Neuron (in vitro differentiated cells): ENCODE results near the gene NR2F1-AS1.

Experiments used
- H2AFZ ChIP-seq: one replicate; pipeline ENCODE4 v1.6.1; 2013; ENCODE audit warnings: low read depth, mild to moderate bottlenecking, inconsistent platforms, low read length, moderate library complexity
- H3K27me3 ChIP-seq: one replicate; pipeline ENCODE4 v1.6.1; 2013; ENCODE audit warnings: low read length; ENCODE audit not compliant: insufficient read depth
- H3K36me3 ChIP-seq: one replicate; pipeline ENCODE4 v1.6.1; 2013; ENCODE audit warnings: low read length; ENCODE audit not compliant: insufficient read depth
- H3K4me1 ChIP-seq: one replicate; pipeline ENCODE4 v1.6.1; 2013; ENCODE audit warnings: low read length; ENCODE audit not compliant: insufficient read depth
- H3K4me3 ChIP-seq: 2 replicates; pipeline ENCODE4 v1.5.1; 2013; ENCODE audit warnings: mild to moderate bottlenecking, low read length, moderate library complexity
- H3K9me3 ChIP-seq: one replicate; pipeline ENCODE4 v1.6.1; 2013; ENCODE audit warnings: low read length

NR2F1-AS1 gene

DNA sequence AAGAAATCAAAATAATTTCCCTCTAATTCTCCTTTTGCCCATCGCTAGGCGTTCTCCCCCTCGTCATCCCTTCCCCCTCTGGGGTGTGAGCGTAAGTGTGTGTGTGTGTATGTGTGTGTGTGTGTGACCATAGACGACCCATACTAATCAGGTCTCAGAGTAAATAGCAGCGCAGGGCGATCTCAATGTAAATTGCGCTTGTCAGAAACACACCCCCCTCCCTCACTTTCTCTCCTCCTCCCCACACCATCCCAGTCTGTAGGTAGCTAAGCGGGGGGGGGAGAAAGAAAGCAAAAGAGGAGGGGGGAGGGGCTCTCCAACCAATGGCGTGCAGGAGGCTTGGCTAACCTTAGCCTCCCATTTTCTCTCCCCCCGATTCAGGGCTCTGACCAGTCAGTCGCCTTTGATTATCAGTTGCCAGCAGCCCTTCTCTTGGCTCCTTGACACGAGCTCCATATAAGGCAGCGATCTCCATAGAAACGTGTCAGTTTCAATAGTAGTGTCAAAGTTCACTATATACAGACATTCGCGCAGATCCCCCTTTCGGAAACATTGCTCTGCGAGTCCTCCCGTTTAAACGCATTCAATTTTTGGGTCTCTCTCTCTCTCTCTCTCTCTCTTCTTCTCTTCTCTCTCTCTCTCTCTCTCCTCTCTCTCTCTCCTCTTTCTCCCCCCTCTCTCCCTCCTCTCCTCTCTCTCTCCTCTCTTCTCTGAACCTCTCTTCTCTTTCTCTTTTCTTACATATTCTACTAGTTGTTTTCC lies 1.8 kb upstream of the NR2F1-AS1 start, which contains the start of gene NR2F1:
Gene NR2F1, plus strand, starts transcription at position 546 of the 762 bp plus-strand sequence. CDS start 1,802 bp downstream, outside the sequence.
- H3K27me3 ChIP-seq = no peaks in the 10 kb centered on the region
- peaks cover 14% of the 10 kb centered on the region for H3K4me1 ChIP-seq
- H3K9me3 ChIP-seq = no peaks in the 10 kb centered on the region
- peaks cover 26% of the 10 kb centered on the region for H3K36me3 ChIP-seq
- no peak within 1 kb of the TSS for H2AFZ ChIP-seq
- peak within 1 kb of the TSS; percentile 99 for H3K4me3 ChIP-seq

- Histone ChIP-seq H3K27me3 (no peaks in the 10 kb centered on the region), H3K4me3 (peak overlapping the region; percentile 85), H3K4me1 (peaks cover 21% of the 10 kb centered on the region), H3K36me3 (peaks cover 18% of the 10 kb centered on the region), H3K9me3 (no peaks in the 10 kb centered on the region), H2AFZ (no peak overlapping the region)
Measured at GRCh38 chr5:93582167-93582462, 1.1 kb upstream of the NR2F1-AS1 start.

- H3K4me3 ChIP-seq = peak overlapping the region; percentile 85
- H3K4me1 ChIP-seq = peaks cover 39% of the 10 kb centered on the region
- no peaks in the 10 kb centered on the region for H3K9me3 ChIP-seq
- H2AFZ ChIP-seq = no peak overlapping the region
- no peaks in the 10 kb centered on the region for H3K27me3 ChIP-seq
- peaks cover 3% of the 10 kb centered on the region for H3K36me3 ChIP-seq
Measured at GRCh38 chr5:93580063-93580926, 724 bp downstream of the NR2F1-AS1 start.

GRCh38 chr5:93579692-93580062 lies 1.3 kb downstream of the NR2F1-AS1 start:
- peaks cover 45% of the 10 kb centered on the region for H3K4me1 ChIP-seq
- peak overlapping the region; percentile 85 for H3K4me3 ChIP-seq
- no peaks in the 10 kb centered on the region for H3K27me3 ChIP-seq

GRCh38 chr5:93578813-93579691 lies 2.0 kb downstream of the NR2F1-AS1 start:
- Histone ChIP-seq H2AFZ (no peak overlapping the region), H3K27me3 (no peaks in the 10 kb centered on the region), H3K4me1 (peaks cover 52% of the 10 kb centered on the region), H3K9me3 (no peaks in the 10 kb centered on the region), H3K4me3 (peak overlapping the region; percentile 85), H3K36me3 (peaks cover 3% of the 10 kb centered on the region)

More at GRCh38 chr5:93579692-93580062, 1.3 kb downstream of the NR2F1-AS1 start:
- no peaks in the 10 kb centered on the region for H3K36me3 ChIP-seq
- H3K9me3 ChIP-seq = no peaks in the 10 kb centered on the region
- H2AFZ ChIP-seq = no peak overlapping the region

GRCh38 chr5:93577854-93578812 lies 2.9 kb downstream of the NR2F1-AS1 start:
- H3K27me3 ChIP-seq = no peaks in the 10 kb centered on the region
- H3K36me3 ChIP-seq = peaks cover 12% of the 10 kb centered on the region
- no peak overlapping the region for H2AFZ ChIP-seq
- peak overlapping the region; percentile 85 for H3K4me3 ChIP-seq
- peaks cover 5% of the 10 kb centered on the region for H3K9me3 ChIP-seq
- H3K4me1 ChIP-seq = peaks cover 53% of the 10 kb centered on the region

DNA sequence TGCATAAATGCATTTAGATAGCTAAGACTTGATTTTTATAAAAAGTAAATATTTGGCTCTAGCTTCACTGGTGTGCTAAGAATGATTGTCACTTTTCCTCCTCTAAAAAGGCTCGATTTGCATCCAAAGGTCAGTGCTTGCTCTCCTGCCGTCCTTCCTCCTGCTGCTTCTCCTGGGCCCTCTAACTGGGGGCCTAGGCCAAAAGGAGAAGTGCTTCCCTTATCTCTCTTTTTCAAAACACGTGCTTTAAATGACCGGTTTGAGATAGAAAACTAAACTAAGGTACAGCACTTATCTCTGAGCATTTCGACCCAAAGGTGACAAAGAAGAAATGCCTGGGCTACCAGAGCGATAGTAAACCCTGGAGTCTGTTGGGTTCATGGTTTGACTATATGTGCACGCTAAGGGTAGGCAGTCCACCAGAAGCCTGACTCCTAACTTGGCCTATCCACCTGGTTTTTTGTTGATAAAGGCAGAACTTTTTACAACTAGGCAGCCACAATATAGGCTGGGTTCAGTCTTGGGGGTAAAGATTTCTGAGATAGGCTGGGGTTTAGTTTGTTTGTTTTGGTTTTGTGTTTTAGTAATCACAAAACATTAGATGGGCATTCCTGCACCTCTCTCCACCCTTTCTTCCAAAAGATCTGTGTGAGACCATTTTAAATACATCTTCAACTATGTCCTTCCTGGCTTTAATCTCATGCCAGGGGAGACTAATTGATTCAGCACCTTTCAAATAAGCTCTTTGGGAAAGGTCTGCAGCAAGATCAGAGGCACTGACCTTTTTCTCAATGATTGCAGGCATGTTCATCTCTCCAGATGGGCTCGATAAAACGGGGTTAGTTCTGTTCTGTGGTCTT lies 3.8 kb downstream of the NR2F1-AS1 start:
- H3K27me3 ChIP-seq = no peaks in the 10 kb centered on the region
- no peak overlapping the region for H3K4me3 ChIP-seq
- H3K4me1 ChIP-seq = peaks cover 53% of the 10 kb centered on the region
- no peak overlapping the region for H2AFZ ChIP-seq
- H3K36me3 ChIP-seq = peaks cover 20% of the 10 kb centered on the region
- peaks cover 14% of the 10 kb centered on the region for H3K9me3 ChIP-seq

DNA sequence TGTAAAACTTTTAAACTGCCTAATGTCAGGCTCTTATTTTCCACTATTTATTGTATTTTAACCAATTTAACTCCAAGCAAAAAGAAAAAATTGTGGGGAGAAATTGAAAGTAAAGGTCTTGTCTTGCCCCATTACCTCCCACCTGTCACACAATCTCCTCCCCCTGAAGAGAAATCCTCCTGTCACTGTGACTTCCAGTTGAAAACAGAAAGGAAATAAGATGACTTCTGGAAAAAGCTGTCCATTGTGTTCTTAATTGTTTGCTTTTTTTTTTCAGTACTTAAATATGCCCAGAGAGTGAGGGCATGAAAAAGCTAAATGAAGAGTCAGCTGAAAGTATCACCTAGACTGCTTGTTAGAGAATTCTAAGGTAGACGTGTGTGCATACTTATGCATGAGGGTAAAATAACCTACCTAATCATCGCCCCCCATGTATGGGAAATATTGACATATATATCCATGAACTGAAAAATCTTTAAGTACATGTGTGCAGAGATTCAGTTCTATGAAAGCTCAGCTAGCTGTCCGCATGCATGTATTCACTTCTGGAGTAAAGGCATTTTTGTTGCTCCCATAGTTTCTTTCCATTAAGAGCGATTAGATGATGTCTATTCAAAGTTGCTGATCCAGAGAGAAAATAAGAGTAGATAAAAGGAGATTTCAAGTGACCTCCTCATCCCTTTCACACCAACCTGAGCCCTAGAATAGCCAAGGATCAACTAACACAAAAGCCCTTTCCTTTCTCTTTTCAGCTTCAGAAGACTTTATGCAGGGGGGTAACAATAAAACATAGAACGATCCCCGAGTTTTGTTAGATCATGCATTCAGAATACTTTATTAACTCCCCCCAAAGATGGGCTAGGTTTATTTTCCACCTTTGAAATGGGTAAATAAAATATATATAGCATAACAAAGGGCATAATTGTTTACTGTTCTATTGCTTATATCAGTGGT lies 5.3 kb downstream of the NR2F1-AS1 start:
- Histone ChIP-seq H2AFZ (no peak overlapping the region), H3K9me3 (peaks cover 27% of the 10 kb centered on the region), H3K27me3 (no peaks in the 10 kb centered on the region), H3K4me3 (no peak overlapping the region), H3K4me1 (peaks cover 53% of the 10 kb centered on the region), H3K36me3 (peaks cover 33% of the 10 kb centered on the region)

DNA sequence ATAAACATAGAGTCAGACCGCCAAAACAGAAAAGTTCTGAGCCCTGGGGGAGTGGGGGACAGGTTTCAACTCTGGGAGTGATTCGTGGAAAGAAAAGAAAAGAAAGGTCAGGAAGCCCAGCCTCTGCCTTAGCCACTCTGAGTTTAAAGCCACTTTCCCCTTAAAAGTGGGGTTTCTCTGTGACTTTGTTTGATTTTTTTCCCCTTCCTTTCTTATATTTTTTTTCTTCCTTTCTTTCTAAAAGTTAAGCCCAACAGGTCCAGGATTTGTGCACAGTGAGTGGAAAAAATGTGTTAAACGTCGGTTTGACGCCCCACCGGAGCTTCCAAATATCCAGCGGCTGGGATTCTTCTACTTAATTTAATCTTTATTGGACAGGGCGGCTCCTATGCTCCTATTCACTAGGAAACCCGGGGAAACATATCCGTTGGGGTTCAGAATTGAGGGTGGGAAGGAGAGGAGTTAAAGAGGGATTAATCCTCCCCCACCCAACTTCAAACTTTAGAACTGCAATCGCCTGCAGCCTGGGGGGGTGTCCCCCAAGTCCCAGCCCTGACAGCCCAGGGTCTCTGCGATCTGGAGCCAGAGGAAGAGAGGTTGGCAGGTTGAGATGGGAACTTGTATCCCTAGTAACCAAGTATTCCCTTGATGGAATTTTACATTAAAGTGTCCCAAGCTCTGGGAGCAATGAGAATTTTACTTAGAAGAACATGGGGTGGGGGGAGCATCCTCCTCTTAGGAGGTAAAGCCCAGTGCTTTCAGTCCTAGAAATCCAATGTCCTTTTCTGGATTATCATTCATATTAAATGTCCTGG lies 6.3 kb downstream of the NR2F1-AS1 start:
- no peak overlapping the region for H2AFZ ChIP-seq
- H3K9me3 ChIP-seq = peaks cover 32% of the 10 kb centered on the region
- H3K27me3 ChIP-seq = no peaks in the 10 kb centered on the region
- peaks cover 33% of the 10 kb centered on the region for H3K36me3 ChIP-seq
- H3K4me3 ChIP-seq = no peak overlapping the region
- H3K4me1 ChIP-seq = peaks cover 53% of the 10 kb centered on the region
